ENCODE results near the gene TEAD1. TPM values are rescaled to one million over a fixed set of nuclear protein-coding genes. Genes with fewer than 3 reads are reported as not detected.

The TEAD1 gene
- total and polyA plus RNA-seq, 9 of the 15 experiments (the other 6 are each of a cell fraction or from before 2014, with no cell fraction given), result 1.7 to 17.7 (median 10.8) TPM

GRCh38 chr11:12724301-12725054 lies 50.3 kb downstream of the TEAD1 start (continued):
- no peak for TF ChIP-seq CBX5 (IDR thresholded peaks at IDR 0.05; ENCODE audit: borderline replicate concordance, low read depth)
- TF ChIP-seq TEAD2 (tag; IDR thresholded peaks at IDR 0.05), result no peak
- TF ChIP-seq ARID4B (CRISPR knock-in tag; IDR thresholded peaks at IDR 0.05), result no peak
- no peak for TF ChIP-seq PRDM10 (IDR thresholded peaks at IDR 0.05; ENCODE audit: partially characterized antibody)
- no peak for TF ChIP-seq TRIM28 (IDR thresholded peaks at IDR 0.05)
- no peak for TF ChIP-seq ILF3 (IDR thresholded peaks at IDR 0.05; ENCODE audit: borderline replicate concordance)
- TF ChIP-seq ZNF449 (CRISPR knock-in tag; IDR thresholded peaks at IDR 0.05), result no peak
- TF ChIP-seq HCFC1 (IDR thresholded peaks at IDR 0.05; ENCODE audit: low read depth, low read length), result no peak
- TF ChIP-seq TAF9B (IDR thresholded peaks at IDR 0.05; ENCODE audit: partially characterized antibody), result no peak
- TF ChIP-seq E2F6 (IDR thresholded peaks at IDR 0.05; ENCODE audit: borderline replicate concordance in 1 of 2, extremely low read depth in 1 of 2, insufficient read depth in 1 of 2, insufficient read length in 1 of 2, low read depth in 1 of 2, low read length in 1 of 2, poor library complexity in 1 of 2, severe bottlenecking in 1 of 2), result no peak
- TF ChIP-seq ZNF695 (CRISPR knock-in tag; IDR thresholded peaks at IDR 0.05), result no peak
- TF ChIP-seq ARHGAP35 (IDR thresholded peaks at IDR 0.05; ENCODE audit: partially characterized antibody), result no peak
- no peak for TF ChIP-seq NFYB (IDR thresholded peaks at IDR 0.05; ENCODE audit: extremely low read depth, insufficient read length)
- no peak for TF ChIP-seq ADNP (tag; IDR thresholded peaks at IDR 0.05)
- no peak for TF ChIP-seq TAF7 (tag; IDR thresholded peaks at IDR 0.05)
- TF ChIP-seq SAP30 (IDR thresholded peaks at IDR 0.05; ENCODE audit: borderline replicate concordance, insufficient read depth, low read depth, low read length, poor library complexity, severe bottlenecking), result no peak
